Activated CD4-positive, CD25-positive, alpha-beta regulatory T cell treated with anti-CD3 and anti-CD28 coated beads, Interleukin-2, amount 50 U/mL, for 72 hours (primary cell): ENCODE data around the gene CTDSP2.
"Not testable (repeated sequence)": the region's sequence is repeated elsewhere in the genome, so short reads cannot be mapped to it uniquely, and the experiment has no call there.

Experiments used
- DNase-seq: peaks from one replicate; pipeline ENCODE4 v3.0.0; 2021

CTDSP2 gene, protein sequence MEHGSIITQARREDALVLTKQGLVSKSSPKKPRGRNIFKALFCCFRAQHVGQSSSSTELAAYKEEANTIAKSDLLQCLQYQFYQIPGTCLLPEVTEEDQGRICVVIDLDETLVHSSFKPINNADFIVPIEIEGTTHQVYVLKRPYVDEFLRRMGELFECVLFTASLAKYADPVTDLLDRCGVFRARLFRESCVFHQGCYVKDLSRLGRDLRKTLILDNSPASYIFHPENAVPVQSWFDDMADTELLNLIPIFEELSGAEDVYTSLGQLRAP

DNA sequence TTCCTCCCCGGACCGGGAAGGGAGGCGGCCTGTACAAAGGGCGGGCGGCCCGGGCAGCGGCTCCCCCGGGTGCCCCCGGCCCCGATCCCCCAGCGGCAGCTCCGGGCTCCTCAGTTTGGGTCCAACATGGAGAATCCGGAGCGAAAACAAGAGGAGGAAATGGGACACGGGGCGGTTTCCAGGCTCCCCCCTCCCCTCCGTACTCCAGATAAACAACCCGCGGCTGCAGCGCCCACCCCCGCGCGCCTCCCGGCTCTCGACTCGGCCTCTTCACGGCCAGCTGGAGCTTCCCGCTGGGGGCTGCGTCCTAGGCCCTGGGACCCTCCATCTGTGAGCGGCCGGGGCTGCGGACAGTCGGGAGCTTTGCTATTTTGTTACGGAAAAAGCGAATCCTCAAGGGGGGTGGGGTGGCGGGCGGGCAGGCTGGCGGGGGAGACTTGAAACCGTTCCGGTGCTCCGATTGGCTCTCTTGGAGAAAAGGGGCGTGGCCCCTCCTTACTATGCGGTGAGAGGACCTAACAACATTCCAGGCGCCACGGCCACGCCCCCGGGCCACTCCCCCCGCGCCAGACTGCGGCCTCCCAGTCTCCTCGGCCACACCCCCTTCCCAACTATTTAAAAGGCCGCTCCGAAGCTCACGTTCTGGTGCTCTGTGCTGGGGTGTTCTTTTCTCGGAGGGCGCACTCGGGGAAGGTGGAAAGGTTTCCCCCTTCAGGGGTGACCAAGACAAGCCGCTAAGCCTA lies at the start of gene CTDSP2:
Gene CTDSP2 (minus strand): TSS at position 153 of the 743 bp plus-strand sequence. CDS start 294 bp downstream, outside the sequence.
- peak; percentile 88 for DNase-seq

- DNase-seq = no peak
These were observed 49.5 kb upstream of the CTDSP2 start for GRCh38 chr12:57896115-57896433.

- no peak for DNase-seq
These were observed 49.0 kb upstream of the CTDSP2 start for GRCh38 chr12:57895389-57896114.

- no peak for DNase-seq
These were observed 48.1 kb upstream of the CTDSP2 start for GRCh38 chr12:57894399-57895292.

DNA sequence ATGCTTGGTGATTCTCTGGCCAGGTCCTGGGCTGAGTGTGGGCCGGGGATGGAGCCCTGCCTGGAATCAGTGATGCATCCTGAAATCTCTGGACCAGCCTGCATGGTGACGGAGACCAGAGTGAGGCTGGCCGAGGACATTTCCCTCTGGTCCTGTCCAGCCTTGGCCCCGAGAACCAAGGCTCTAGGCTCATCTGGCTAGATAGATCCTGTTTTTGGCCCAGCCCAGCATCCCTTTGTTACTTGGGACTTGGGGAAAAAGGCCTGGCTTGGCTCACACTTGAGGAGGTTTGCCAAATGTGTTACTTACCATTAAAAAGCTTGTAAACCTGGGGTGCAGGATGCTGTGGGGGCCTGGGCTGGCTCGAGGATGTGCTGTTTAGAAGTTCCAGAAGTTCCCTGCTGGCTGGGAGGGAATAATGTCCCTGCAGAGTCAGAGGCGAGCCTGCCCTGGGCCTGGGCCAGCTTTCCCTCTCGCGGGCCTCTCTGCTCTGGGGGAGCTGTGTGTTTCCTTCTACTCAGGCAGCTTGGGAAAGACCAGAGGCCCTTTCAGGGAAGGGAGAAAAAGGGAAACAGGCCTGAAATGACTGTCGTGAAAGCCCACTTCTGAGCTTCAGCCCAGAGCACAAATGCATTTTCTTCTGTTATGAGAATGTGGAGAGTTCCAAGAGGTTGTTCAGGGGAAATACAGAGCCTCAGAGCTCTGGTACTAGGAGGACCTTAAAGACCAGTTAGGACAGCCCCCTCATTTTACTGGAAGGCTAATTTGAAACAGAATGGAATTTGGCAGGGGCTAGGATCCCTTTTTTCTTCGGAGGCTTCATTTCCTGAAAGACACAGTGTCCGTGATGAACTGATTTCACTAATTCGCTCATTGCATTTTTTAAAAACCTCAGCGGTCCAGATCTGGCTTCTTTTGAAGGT lies 47.2 kb upstream of the CTDSP2 start:
- no peak for DNase-seq

DNA sequence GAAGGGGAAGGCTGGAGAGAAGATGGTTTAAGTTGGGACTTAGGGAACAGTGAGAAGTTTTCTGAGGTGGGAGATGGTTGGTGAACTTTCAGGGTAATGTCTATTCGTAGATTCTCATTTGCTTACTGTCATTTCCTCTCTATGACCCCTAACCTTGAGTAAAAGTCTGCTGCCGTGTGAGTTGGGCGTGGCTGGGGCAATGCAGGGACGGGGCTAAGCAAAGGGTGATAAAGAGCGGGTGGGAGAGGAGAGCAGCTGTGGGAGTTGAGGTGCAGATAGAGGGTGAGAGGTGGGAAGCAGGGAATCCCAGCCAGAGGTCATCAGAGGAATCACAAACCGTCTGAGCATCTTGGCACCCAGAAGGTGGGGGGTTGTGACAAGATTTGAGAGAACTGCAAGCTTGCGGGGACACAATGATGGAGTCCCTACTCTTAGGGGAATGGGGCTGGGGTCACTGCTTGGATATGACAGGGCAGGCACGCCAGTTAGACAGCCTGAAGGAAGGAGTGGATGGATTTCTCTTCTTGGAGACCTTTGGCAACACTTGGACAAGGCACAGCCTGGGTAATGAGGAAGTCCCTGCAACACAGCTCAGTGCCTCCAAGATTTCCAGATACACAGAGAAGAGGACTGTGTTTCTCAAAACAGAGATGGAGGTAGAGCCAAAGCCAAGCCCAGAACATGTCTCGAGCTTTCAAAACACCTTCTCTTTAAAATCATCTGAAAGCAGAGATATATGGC lies 45.9 kb upstream of the CTDSP2 start:
- DNase-seq = no peak

DNA sequence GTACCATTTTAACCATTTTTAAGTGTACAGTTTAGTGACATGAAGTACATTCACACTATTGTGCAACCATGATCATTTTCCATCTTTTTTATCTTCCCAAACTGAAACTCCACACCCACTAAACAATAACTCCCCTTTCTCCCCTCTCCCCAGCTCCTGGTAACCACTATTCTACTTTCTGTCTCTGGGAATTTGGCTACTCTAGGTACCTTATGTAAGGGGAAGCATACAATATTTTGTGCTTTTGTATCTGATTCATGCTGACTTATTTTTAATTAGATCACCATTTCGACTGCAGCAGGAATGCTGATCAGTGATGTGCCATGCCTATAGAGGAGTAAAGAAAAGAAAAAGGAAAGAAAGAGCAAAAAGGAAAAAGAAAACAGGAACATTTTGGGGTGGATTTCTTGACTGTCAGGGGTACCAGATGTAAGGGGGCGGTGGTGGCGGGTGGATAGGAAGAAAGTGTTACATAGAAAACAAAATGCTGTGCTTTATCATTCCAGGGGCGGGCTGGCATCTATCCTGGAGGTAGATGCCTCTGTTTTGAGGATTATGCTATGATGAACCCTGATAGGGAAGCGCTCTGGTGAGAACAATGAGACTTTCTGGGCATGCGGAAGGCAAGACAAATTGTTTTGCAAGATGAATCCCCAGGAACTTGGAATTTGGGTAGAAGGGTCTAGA lies 45.2 kb upstream of the CTDSP2 start:
- no peak for DNase-seq

DNA sequence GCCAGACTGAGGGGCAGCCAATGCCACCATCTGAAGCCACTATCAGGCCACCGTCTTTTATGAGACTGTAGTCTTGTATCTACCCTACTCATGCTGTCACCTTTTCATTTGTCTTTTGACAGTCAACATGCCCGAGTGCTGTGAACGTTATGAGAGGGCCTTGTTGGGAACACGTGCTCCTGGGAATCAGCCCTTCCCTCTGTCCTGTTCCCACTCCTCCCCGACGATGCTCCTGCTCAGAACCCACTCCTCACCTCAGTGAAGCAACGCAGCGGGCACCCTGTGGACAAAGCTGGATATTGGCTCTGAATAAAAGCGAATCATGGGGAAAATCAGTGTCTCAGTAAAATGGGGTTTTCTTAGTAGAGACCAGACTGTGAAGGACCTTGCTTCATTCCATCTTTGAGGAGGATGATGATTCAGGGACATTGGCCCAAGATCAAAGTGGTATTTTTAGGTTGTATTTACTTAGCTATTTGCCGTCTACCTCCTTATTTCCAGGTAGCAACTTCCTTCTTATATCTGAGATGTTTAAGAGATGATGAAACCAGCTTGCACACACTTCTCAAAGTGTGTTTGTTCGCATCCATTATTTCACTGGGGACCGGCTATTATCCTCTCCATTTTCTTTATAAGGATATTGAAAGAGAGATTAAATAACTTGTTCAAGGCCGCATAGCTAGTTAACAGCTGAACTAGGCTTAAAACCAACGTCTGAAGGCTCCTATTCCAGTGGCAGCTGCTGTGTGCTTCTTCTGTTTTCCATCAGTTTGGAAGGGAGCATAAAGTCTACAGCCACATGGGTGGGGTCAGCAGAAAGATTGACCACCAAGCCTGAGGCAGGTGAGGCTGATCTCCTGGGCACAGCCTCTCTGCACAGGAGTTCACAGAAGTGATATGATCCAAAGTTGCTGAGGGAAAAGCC lies 43.9 kb upstream of the CTDSP2 start:
- DNase-seq = no peak

DNA sequence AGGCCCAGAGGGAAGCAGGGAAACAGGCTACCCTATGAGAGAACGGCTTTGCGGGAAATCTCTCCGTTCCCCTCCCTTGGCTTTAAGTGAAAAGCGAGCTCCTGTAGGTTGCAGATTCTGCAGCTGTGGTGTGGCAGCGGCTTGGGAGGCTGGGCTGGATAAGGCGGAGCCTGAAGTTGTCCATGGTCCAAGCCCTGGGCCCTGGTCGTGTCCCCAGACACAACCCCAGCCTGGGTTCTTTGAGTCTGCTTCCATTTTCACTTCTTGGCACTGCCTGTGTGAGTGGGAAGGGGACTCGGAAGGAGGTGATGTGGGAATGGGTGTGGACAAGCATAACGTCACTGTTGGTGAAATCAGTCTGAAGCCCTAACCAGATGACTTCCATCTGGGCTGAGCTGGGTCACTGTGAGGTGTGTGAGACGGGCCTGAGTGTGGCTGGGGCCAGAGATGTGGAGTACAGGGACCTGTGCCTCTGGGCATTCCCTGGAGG lies 43.0 kb upstream of the CTDSP2 start:
- DNase-seq = no peak

- no peak for DNase-seq
These were observed 42.1 kb upstream of the CTDSP2 start for GRCh38 chr12:57888409-57889157.

DNA sequence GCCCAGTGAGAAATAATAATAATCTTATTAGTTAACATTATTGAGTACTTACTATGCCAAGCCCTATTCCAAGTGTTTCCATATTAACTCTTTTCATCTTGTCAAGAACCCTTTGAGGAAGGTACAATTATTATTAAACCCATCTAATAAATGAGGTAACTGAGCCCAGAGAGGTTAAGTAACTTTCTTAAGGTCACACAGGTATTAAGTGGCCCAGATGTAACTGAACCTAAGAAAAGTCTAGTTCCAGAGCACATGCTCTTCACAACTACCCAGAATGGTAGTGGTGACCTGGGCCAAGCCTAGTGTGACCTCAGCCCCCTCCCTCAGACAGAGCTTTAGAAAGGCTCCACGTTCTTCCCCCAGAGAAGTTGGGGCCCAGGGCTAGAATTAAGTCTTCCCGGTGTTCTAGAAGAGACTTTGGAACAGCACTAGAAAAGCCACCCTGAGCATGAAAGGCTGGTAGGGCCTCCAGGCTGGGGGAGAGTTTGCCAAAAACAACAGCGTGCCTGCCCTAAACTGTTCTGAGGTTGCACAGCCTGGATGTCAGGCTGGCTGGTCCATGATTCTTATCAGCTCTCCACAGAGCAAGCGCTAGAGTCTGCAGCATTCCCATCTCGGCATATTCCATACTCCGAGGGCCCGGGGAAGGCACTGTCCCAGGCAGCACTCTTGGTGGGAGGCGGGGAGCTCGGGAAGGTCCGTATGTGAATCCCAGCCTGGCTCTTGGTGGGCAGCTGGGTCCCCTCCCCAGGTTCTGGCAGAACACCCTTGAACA lies 41.3 kb upstream of the CTDSP2 start:
- no peak for DNase-seq

GRCh38 chr12:57886964-57887363 lies 40.4 kb upstream of the CTDSP2 start:
- not testable (repeated sequence) for DNase-seq

- DNase-seq = no peak
These were observed 40.0 kb upstream of the CTDSP2 start for GRCh38 chr12:57886542-57886941.

DNA sequence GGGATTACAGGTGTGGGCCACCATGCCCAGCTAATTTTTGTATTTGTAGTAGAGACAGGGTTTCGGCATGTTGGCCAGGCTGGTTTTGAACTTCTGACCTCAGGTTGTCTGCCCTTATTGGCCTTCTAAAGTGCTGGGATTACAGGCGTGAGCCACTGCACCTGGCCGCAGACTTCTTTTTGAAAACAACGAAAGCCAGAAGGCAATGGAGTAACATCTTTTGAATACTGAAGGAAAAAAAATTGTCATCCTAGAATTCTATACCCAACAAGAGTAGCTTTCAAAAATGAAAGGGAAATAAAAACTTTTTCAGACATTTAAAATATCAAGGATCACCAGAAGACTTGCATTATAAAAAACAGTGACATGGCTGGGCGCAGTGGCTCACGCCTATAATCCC lies 38.7 kb upstream of the CTDSP2 start:
- no peak for DNase-seq

GRCh38 chr12:57883700-57884099 lies 37.2 kb upstream of the CTDSP2 start:
- no peak for DNase-seq

DNA sequence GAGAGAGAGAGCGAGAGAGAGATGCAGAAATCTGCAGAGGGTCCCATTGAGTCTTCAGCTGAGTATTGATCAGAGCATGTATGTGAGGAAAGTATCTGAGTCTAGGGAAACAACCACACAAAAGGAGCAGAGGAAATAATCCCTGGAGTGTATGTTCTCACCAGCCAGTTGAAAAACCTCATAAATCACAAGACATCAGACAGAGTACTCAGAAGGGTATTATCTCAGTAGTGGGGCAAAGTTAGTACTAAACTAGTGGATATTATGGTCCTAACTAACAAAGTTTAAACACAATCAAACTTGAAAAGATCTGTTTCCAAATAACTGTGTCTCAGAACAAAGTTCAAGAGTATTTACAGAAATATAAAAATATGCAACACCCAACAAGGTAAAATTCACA lies 36.5 kb upstream of the CTDSP2 start:
- no peak for DNase-seq

- no peak for DNase-seq
These were observed 36.0 kb upstream of the CTDSP2 start for GRCh38 chr12:57882575-57882974.

- no peak for DNase-seq
These were observed 34.9 kb upstream of the CTDSP2 start for GRCh38 chr12:57881475-57881874.
